ENCODE data around the gene NR4A2.
A peak's percentile ranks its signal among the peaks of the same experiment; 100 is the strongest.

NR4A2 gene

DNA sequence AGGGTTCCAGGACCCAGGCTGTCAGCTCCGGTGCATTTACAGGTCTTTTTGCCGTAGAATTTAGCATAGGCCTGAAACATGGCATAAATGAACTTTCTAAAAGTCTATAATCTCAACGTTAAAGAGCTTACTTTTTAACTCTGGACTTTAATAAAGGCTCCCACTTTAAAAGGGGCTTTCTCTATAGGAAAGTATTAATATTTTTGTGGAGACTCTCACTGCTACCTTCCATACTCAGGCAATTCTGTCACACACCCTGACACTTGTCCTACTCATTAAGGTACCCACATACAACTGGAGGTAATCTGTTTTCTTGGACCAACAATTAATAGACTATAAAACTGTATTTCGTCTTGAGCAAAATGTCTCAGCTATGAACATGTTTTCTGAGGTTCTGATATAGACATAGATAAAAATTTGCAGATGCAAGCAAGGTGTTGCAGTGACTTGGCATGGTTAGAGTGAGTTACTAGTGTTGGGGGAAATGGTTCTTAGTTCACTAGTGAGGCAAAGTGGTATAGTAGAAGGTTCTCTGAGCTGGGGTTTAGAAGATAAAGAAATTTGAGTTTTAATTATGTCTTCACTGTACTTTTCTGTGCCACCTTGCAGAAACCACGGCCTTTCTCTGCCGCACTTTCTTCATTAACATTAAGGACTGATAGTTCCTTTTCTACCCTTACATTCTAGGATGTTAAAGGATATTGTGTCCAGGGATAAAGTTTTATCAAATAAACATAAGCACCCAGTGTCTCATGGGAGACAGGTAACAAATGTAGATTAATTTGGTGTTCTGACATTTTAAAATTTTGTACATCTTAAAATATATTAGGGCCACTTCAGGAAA is 10.8 kb upstream of the NR4A2 start:
- no peaks in the 10 kb centered on the region for H3K27me3 Mint-ChIP-seq
- H3K36me3 Mint-ChIP-seq: peaks cover 2% of the 10 kb centered on the region
- peak overlapping the region; percentile 97 for H3K27ac Mint-ChIP-seq
- no peaks in the 10 kb centered on the region for H3K9me3 Mint-ChIP-seq (ENCODE audit: low read depth)
- peaks cover 54% of the 10 kb centered on the region for H3K4me1 Mint-ChIP-seq (ENCODE audit: low read depth)
- peak overlapping the region; percentile 89 for H3K4me3 Mint-ChIP-seq

- peaks cover 2% of the 10 kb centered on the region for H3K36me3 Mint-ChIP-seq
- peak overlapping the region; percentile 99 for H3K27ac Mint-ChIP-seq
- H3K4me3 Mint-ChIP-seq: peak overlapping the region; percentile 91
- H3K4me1 Mint-ChIP-seq (ENCODE audit: low read depth): peaks cover 54% of the 10 kb centered on the region
- H3K27me3 Mint-ChIP-seq: no peaks in the 10 kb centered on the region
- no peaks in the 10 kb centered on the region for H3K9me3 Mint-ChIP-seq (ENCODE audit: low read depth)
Measured at GRCh38 chr2:156342254-156343095, 10.0 kb upstream of the NR4A2 start.

DNA sequence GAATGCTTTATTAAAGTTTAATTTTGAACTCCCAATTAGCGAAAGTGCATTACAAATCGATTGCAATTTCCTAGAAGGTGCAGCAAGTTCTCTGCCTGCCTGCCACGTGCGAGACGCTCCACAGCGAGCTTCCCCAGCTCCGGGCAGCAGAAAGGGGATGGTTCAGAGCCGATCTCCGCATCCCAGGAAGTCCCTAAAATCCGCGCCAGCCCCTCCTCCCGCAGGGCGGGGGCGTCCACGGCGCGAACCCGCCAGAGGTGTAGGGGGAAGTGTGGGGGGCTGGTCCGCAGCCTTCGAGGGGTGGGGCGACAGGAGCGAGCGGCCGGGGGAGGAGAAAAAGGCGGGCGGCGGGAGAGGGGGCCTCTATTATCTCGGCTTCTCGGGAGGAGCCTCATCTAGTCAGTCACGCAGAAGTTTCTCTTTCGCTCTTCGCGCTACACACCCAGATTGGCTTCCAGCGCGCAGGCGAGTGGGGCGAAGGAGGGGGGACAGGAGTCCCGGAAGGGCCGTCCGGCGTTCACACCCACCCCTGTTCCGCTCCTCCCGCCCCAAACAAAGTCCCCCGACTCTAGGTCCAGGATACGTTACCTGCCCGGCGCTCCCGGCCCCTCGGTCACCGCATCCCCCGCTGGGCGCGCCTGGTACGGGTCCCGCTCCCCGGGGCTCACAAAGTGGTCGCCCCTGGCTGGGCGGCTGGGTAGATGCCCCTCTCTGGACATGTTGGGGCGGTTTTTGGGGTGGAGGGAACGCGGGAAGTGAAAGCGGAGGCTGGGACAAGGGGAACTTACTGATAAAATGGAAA is 9.1 kb upstream of the NR4A2 start:
- Mint-ChIP-seq H3K27me3 (no peaks in the 10 kb centered on the region), H3K27ac (peak overlapping the region; percentile 99), H3K4me3 (peak overlapping the region; percentile 91), H3K9me3 (ENCODE audit: low read depth) (no peaks in the 10 kb centered on the region), H3K36me3 (peaks cover 1% of the 10 kb centered on the region), H3K4me1 (ENCODE audit: low read depth) (peaks cover 54% of the 10 kb centered on the region)

DNA sequence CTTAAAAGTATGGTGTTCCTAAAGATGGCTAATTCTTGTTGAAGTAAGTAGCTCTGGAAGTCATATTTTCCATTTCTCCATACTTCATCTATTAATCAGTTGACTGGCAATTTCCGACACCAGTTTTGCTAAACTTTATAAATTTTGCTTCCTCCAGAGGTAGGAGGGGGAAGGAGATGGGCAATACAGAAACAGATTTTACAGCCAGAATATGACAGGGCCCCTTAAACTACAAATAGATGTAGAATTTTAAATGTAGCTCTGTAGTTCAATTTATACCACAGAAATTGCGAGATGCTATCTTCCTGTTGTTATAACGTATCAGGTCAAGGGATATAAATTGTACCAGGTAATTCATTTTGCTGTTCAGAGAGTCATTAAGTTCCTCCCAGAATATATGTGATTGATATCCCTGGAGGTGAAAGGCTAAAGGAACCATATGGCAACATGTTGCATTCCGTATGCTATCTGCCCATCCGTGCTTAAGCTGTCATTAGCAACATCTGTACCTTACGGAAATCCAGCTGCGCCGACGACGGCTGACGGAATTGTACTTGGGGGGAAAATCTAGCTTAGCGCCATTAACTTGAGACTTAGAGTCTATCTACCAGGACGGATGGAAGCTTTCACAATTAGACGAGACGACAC is 8.4 kb upstream of the NR4A2 start:
- H3K27me3 Mint-ChIP-seq: no peaks in the 10 kb centered on the region
- no peaks in the 10 kb centered on the region for H3K9me3 Mint-ChIP-seq (ENCODE audit: low read depth)
- H3K27ac Mint-ChIP-seq: peak overlapping the region; percentile 99
- H3K36me3 Mint-ChIP-seq: no peaks in the 10 kb centered on the region
- peak overlapping the region; percentile 91 for H3K4me3 Mint-ChIP-seq
- H3K4me1 Mint-ChIP-seq (ENCODE audit: low read depth): peaks cover 56% of the 10 kb centered on the region

- no peaks in the 10 kb centered on the region for H3K36me3 Mint-ChIP-seq
- peak overlapping the region; percentile 99 for H3K27ac Mint-ChIP-seq
- peaks cover 58% of the 10 kb centered on the region for H3K4me1 Mint-ChIP-seq (ENCODE audit: low read depth)
- no peaks in the 10 kb centered on the region for H3K27me3 Mint-ChIP-seq
- H3K4me3 Mint-ChIP-seq: peak overlapping the region; percentile 91
- no peaks in the 10 kb centered on the region for H3K9me3 Mint-ChIP-seq (ENCODE audit: low read depth)
Measured at GRCh38 chr2:156340377-156340776, 7.9 kb upstream of the NR4A2 start.

DNA sequence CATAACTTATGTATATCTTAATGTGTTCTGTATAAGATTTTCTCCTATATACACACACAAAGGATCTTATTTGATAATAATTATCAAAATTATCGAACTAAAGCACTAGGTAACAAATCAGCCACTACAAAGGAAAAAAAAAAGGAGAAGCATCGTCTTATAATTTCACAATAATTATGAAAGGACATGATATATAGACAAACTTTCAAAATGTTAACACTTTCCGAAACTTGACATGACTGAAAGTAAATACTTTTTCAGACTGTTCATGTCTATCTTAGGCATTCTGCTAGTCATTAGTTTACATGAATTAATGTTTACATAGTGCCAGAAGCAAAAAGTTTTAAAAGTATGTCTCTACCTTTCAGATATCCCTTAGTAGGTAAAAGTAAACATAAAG is 7.3 kb upstream of the NR4A2 start:
- no peaks in the 10 kb centered on the region for H3K27me3 Mint-ChIP-seq
- H3K27ac Mint-ChIP-seq: peak overlapping the region; percentile 99
- no peaks in the 10 kb centered on the region for H3K9me3 Mint-ChIP-seq (ENCODE audit: low read depth)
- H3K36me3 Mint-ChIP-seq: no peaks in the 10 kb centered on the region
- H3K4me1 Mint-ChIP-seq (ENCODE audit: low read depth): peaks cover 60% of the 10 kb centered on the region
- H3K4me3 Mint-ChIP-seq: peak overlapping the region; percentile 91

- H3K36me3 Mint-ChIP-seq: no peaks in the 10 kb centered on the region
- H3K4me3 Mint-ChIP-seq: peak overlapping the region; percentile 17
- no peaks in the 10 kb centered on the region for H3K27me3 Mint-ChIP-seq
- H3K4me1 Mint-ChIP-seq (ENCODE audit: low read depth): peaks cover 54% of the 10 kb centered on the region
- H3K27ac Mint-ChIP-seq: peak overlapping the region; percentile 99
- H3K9me3 Mint-ChIP-seq (ENCODE audit: low read depth): no peaks in the 10 kb centered on the region
Measured at GRCh38 chr2:156339110-156339847, 6.8 kb upstream of the NR4A2 start.

GRCh38 chr2:156338578-156338977 is 6.1 kb upstream of the NR4A2 start:
- no peaks in the 10 kb centered on the region for H3K9me3 Mint-ChIP-seq (ENCODE audit: low read depth)
- H3K27me3 Mint-ChIP-seq: no peaks in the 10 kb centered on the region
- no peaks in the 10 kb centered on the region for H3K36me3 Mint-ChIP-seq
- H3K4me3 Mint-ChIP-seq: no peak overlapping the region
- peaks cover 48% of the 10 kb centered on the region for H3K4me1 Mint-ChIP-seq (ENCODE audit: low read depth)
- no peak overlapping the region for H3K27ac Mint-ChIP-seq

DNA sequence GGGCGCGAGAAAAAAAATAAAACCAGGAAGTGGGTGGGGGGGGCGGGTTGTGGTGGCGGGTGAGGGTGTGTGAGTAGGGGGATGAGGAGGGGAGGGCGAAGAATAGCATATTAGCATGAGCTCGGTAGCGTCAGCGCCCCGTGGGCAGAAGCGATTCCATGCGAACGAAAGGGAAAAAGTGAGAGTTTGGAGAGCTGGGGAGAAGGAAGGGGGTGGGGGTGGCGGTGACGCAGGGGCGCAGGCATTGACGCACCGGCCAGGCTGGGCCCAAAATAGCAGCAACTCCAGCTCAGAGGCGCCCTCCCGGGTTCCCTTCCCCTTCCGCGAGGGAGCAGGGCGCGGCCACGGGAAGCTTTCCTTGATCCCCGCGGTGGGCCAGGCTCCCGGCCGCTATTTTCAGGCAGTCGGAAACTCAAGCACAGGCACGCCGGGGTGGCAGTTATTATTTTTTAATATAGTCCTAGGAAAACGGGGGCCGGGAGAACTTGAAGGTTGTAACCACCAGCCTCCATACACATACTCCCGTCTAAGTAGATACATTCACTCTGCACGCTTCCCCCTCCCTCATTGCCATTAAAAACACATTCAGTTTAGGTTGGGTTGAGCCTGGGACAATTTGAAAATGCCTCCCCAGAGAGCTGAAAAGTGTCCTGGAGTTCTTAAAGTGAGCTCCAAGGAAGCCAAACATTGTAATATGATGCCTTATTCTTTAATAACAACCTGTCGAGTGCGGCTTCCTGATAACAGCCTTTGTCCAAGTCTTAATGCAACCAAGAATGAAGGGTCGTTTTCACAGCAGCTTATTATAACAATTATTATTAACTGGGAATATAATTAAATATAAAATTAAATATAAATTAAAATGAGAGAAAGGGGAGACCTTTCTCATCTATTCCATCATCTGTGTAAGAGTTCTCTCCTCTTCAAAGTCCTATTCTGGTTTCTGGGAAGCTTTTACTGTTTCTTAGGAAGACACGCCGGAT is 2.3 kb upstream of the NR4A2 start:
- no peaks in the 10 kb centered on the region for H3K27me3 Mint-ChIP-seq
- peak overlapping the region; percentile 92 for H3K4me3 Mint-ChIP-seq
- peaks cover 62% of the 10 kb centered on the region for H3K4me1 Mint-ChIP-seq (ENCODE audit: low read depth)
- peak overlapping the region; percentile 95 for H3K27ac Mint-ChIP-seq
- H3K9me3 Mint-ChIP-seq (ENCODE audit: low read depth): no peaks in the 10 kb centered on the region
- peaks cover 11% of the 10 kb centered on the region for H3K36me3 Mint-ChIP-seq

DNA sequence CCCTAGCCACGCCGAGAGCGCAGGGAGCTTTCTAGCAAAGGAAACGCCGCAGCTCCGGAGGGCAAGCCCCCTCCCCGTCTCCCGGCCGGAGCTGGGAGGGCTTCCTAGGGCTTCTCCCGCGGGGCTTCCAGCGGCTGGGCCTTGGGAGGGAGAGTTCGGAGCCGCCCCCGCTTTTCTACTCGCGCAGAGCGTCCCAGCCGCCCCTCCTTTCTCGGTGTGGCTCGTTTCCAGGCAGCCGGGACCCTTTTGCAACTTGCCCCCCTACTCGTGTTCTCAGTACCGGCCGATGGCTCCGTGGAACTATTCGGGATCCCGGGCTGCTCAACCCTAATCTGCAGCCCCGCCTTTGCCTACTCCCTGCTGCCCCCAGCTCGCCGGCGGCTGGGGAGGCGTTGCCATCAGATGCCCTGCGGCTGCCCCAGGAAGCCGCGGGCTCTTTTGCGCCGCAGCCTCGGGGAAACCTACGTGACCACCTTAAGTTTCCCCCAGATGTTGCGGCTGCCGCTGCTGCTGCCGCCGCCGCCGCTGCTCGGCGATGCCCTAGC is 1.5 kb upstream of the NR4A2 start:
- H3K4me3 Mint-ChIP-seq: peak overlapping the region; percentile 92
- peaks cover 14% of the 10 kb centered on the region for H3K36me3 Mint-ChIP-seq
- H3K27ac Mint-ChIP-seq: peak overlapping the region; percentile 95
- H3K4me1 Mint-ChIP-seq (ENCODE audit: low read depth): peaks cover 58% of the 10 kb centered on the region
- no peaks in the 10 kb centered on the region for H3K9me3 Mint-ChIP-seq (ENCODE audit: low read depth)
- no peaks in the 10 kb centered on the region for H3K27me3 Mint-ChIP-seq

- Mint-ChIP-seq H3K36me3 (peaks cover 18% of the 10 kb centered on the region), H3K27ac (peak overlapping the region; percentile 95), H3K4me3 (peak overlapping the region; percentile 92), H3K4me1 (ENCODE audit: low read depth) (peaks cover 57% of the 10 kb centered on the region), H3K27me3 (peaks cover 4% of the 10 kb centered on the region), H3K9me3 (ENCODE audit: low read depth) (no peaks in the 10 kb centered on the region)
Measured at GRCh38 chr2:156333274-156333950, 891 bp upstream of the NR4A2 start.

GRCh38 chr2:156332284-156332533 is 312 bp downstream of the NR4A2 start:
- H3K36me3 Mint-ChIP-seq: peaks cover 27% of the 10 kb centered on the region
- no peaks in the 10 kb centered on the region for H3K9me3 Mint-ChIP-seq (ENCODE audit: low read depth)
- H3K4me1 Mint-ChIP-seq (ENCODE audit: low read depth): peaks cover 61% of the 10 kb centered on the region
- peak overlapping the region; percentile 95 for H3K27ac Mint-ChIP-seq
- H3K27me3 Mint-ChIP-seq: peaks cover 4% of the 10 kb centered on the region
- peak overlapping the region; percentile 92 for H3K4me3 Mint-ChIP-seq
